Mammary epithelial cell (primary cell): ENCODE measurements around the gene SMAP1.

Experiments used
- CTCF ChIP-seq, 2 donors: IDR thresholded peaks in 1 of 2; conservative IDR thresholded peaks in 1 of 2; 2 replicates each; pipeline ENCODE4 v1.5.1; 2011 to 2012; ENCODE audit warnings: inconsistent platforms in 2 of 2, low read length in 2 of 2, mild to moderate bottlenecking in 2 of 2, control low read depth in 1 of 2, low read depth in 1 of 2; ENCODE audit not compliant: insufficient read depth in 1 of 2; ENCODE audit errors: extremely low read depth in 1 of 2
- EZH2 ChIP-seq: IDR thresholded peaks from 2 replicates; pipeline ENCODE4 v1.6.1; 2012; ENCODE audit warnings: low read length, inconsistent platforms, borderline replicate concordance

GRCh38 chr6:70675822-70676221 is 8.1 kb downstream of the SMAP1 start:
- TF ChIP-seq EZH2: no peak
- no peak for TF ChIP-seq CTCF (conservative IDR thresholded peaks at IDR 0.05 in 1 of 2, IDR thresholded peaks at IDR 0.05 in 1 of 2; ENCODE audit: extremely low read depth in 1 of 2, insufficient read depth in 1 of 2, low read depth in 1 of 2, low read length in 2 of 2)
